NCI-H460 (cell line): ENCODE data around the gene NCBP2. TPM values are rescaled to one million over a fixed set of nuclear protein-coding genes. Genes with fewer than 3 reads are reported as not detected.
"Not testable (repeated sequence)": the region's sequence is repeated elsewhere in the genome, so short reads cannot be mapped to it uniquely, and the experiment has no call there.

Experiments
- DNase-seq: peaks from one replicate; pipeline ENCODE4 v3.0.0-alpha.2; 2016; ENCODE audit warnings: low read depth; ENCODE audit errors: extremely low read depth
- total RNA-seq: library from RNA; depleted of rRNA; stranded (reverse); fragments of >200 nt; shearing (Covaris generic); gene quantifications from 2 replicates; pipeline ENCODE4 v1.2.3, GENCODE V29; 2014

Gene NCBP2
- total RNA-seq, 1 experiment from 2014 or later: 53.8 TPM

GRCh38 chr3:196968233-196969133, 26.2 kb upstream of the NCBP2 start, which contains the start of gene PIGZ:
TSS of gene PIGZ (minus strand) at chr3:196968833. CDS start at chr3:196952031, 16,802 bp downstream.
- DNase-seq: no peak

- no peak for DNase-seq
These were observed 25.3 kb upstream of the NCBP2 start for GRCh38 chr3:196967412-196968232.

- DNase-seq: no peak
These were observed 24.4 kb upstream of the NCBP2 start for GRCh38 chr3:196966526-196967401.

GRCh38 chr3:196965804-196966173, 23.5 kb upstream of the NCBP2 start:
- no peak for DNase-seq

- DNase-seq: no peak
These were observed 22.9 kb upstream of the NCBP2 start for GRCh38 chr3:196965112-196965803.

- DNase-seq: no peak
These were observed 21.3 kb upstream of the NCBP2 start for GRCh38 chr3:196963631-196963953.

GRCh38 chr3:196962930-196963630, 20.8 kb upstream of the NCBP2 start:
- DNase-seq: no peak

- no peak for DNase-seq
These were observed 20.0 kb upstream of the NCBP2 start for GRCh38 chr3:196962108-196962929.

GRCh38 chr3:196954832-196955231, 12.5 kb upstream of the NCBP2 start:
- no peak for DNase-seq

- no peak for DNase-seq
These were observed 9.0 kb upstream of the NCBP2 start for GRCh38 chr3:196951371-196951770.

GRCh38 chr3:196949750-196950149, 7.4 kb upstream of the NCBP2 start:
- DNase-seq: no peak

- DNase-seq: no peak
These were observed 6.9 kb upstream of the NCBP2 start for GRCh38 chr3:196949285-196949619.

- DNase-seq: no peak
These were observed 6.3 kb upstream of the NCBP2 start for GRCh38 chr3:196948442-196949284.

- DNase-seq: no peak
These were observed 5.6 kb upstream of the NCBP2 start for GRCh38 chr3:196947860-196948441.

- DNase-seq: no peak
These were observed 5.0 kb upstream of the NCBP2 start for GRCh38 chr3:196947136-196947859.

- not testable (repeated sequence) for DNase-seq
These were observed 1.9 kb upstream of the NCBP2 start for GRCh38 chr3:196944037-196944790.
